Endothelial cell of umbilical vein (primary cell): ENCODE results near the gene PLA2G15. TPM values are rescaled to one million over a fixed set of nuclear protein-coding genes. Genes with fewer than 3 reads are reported as not detected.
A peak's percentile ranks its signal among the peaks of the same experiment; 100 is the strongest.

Source experiments
- BruUV-seq: library from RNA; stranded (reverse); fragments of 400-500 nt; replicated peaks from 2 replicates; lab custom pipeline; 2021; lab: Mats Ljungman, UMichigan
- CTCF ChIA-PET: fragments of 300-600, 350-600 bp; sonication (Branson Sonifier 250); formaldehyde crosslinking; loops from one replicate; lab custom pipeline; 2021; ENCODE audit warnings: antibody characterized with exemption, inconsistent platforms; lab: Charles Lee
- POLR2A ChIA-PET: fragments of 300-600, 350-600 bp; sonication (Branson Sonifier 250); formaldehyde crosslinking; loops from one replicate; lab custom pipeline; 2021; ENCODE audit warnings: antibody characterized with exemption, inconsistent platforms; lab: Charles Lee
- DNase-seq: peaks from one replicate; pipeline ENCODE4 v3.0.0-alpha.2; 2011; ENCODE audit warnings: low read depth, low spot score
- FAIRE-seq: peaks from 2 replicates; lab custom pipeline; 2011; peaks lifted over from hg19 to GRCh38; lab: Jason Lieb, UNC
- H2AFZ ChIP-seq: 2 replicates; pipeline ENCODE4 v1.6.0; 2012; ENCODE audit warnings: low read depth, low read length, control low read depth, inconsistent platforms
- H3K27ac ChIP-seq: 2 replicates; pipeline ENCODE4 v1.5.1; 2011; ENCODE audit warnings: low read depth, mild to moderate bottlenecking, control low read depth, low read length, moderate library complexity; ENCODE audit not compliant: insufficient read depth
- H3K27me3 ChIP-seq, 2 experiments: 2 replicates each; pipeline versions ENCODE4 v1.6.0 to v1.6.1; 2011; ENCODE audit warnings: low read length in 2 of 2, mixed read lengths in 1 of 2; ENCODE audit not compliant: control insufficient read depth in 2 of 2, insufficient read depth in 2 of 2
- H3K36me3 ChIP-seq, 2 experiments: 2 replicates in 1 of 2; 3 replicates in 1 of 2; pipeline ENCODE4 v1.5.1; 2011; ENCODE audit warnings: low read length in 2 of 2, mild to moderate bottlenecking in 1 of 2, moderate library complexity in 1 of 2; ENCODE audit not compliant: control insufficient read depth in 2 of 2, insufficient read depth in 2 of 2; ENCODE audit errors: extremely low read depth in 1 of 2
- H3K4me1 ChIP-seq: 3 replicates; pipeline ENCODE4 v1.5.1; 2011; ENCODE audit warnings: mild to moderate bottlenecking, low read length; ENCODE audit not compliant: control insufficient read depth, insufficient read depth; ENCODE audit errors: extremely low read depth
- H3K4me2 ChIP-seq: 2 replicates; pipeline ENCODE4 v1.6.1; 2011; ENCODE audit warnings: low read length, control low read depth, mixed read lengths; ENCODE audit not compliant: insufficient read depth
- H3K4me3 ChIP-seq, 3 experiments: fragments of 200-600 bp in 1 of 3; sonication (generic), shearing (Covaris generic) in 1 of 3; replicated peaks in 1 of 3; 2 replicates each; pipeline ENCODE4 v1.5.1; 2011 to 2016; ENCODE audit warnings: control low read depth in 3 of 3, low read length in 3 of 3, mild to moderate bottlenecking in 2 of 3, inconsistent platforms in 1 of 3, low read depth in 1 of 3, moderate library complexity in 1 of 3; ENCODE audit not compliant: insufficient read depth in 1 of 3
- H3K79me2 ChIP-seq: 2 replicates; pipeline ENCODE4 v1.6.0; 2012; ENCODE audit warnings: low read length, inconsistent platforms; ENCODE audit not compliant: control insufficient read depth, insufficient read depth
- H3K9ac ChIP-seq: replicated peaks from 2 replicates; pipeline ENCODE3; 2011; ENCODE audit warnings: low read length, control low read depth; ENCODE audit not compliant: insufficient read depth; ENCODE audit errors: extremely low read depth
- H3K9me1 ChIP-seq: replicated peaks from 3 replicates; pipeline ENCODE4 v1.6.0; 2011; ENCODE audit warnings: mild to moderate bottlenecking, low read length; ENCODE audit not compliant: control insufficient read depth, insufficient read depth; ENCODE audit errors: extremely low read depth
- H3K9me3 ChIP-seq: replicated peaks from 2 replicates; pipeline ENCODE4 v1.5.1; 2012; ENCODE audit warnings: low read length, inconsistent platforms; ENCODE audit not compliant: control insufficient read depth, insufficient read depth
- H4K20me1 ChIP-seq: replicated peaks from 2 replicates; pipeline ENCODE3; 2011; ENCODE audit warnings: mild to moderate bottlenecking, low read length; ENCODE audit not compliant: control insufficient read depth, insufficient read depth; ENCODE audit errors: extremely low read depth
- CTCF ChIP-seq, 2 donors: IDR thresholded peaks; 1 replicate in 1 of 2; 2 replicates in 1 of 2; pipeline ENCODE4 v1.5.1; 2011; ENCODE audit warnings: low read length in 2 of 2, mild to moderate bottlenecking in 2 of 2, moderate library complexity in 2 of 2, control low read depth in 1 of 2, inconsistent platforms in 1 of 2, low read depth in 1 of 2; ENCODE audit not compliant: insufficient read depth in 1 of 2; ENCODE audit errors: extremely low read depth in 1 of 2
- EZH2 ChIP-seq: IDR thresholded peaks from 2 replicates; pipeline ENCODE4 v1.6.1; 2012; ENCODE audit warnings: borderline replicate concordance, low read depth, mild to moderate bottlenecking, moderate library complexity, low read length, inconsistent platforms; ENCODE audit not compliant: severe bottlenecking
- GATA2 ChIP-seq: IDR thresholded peaks from 2 replicates; pipeline ENCODE4 v1.7.0; 2011; ENCODE audit warnings: low read depth, mild to moderate bottlenecking, moderate library complexity, mixed read lengths, low read length; ENCODE audit not compliant: insufficient read length, insufficient read depth
- MYC ChIP-seq: IDR thresholded peaks from one replicate; pipeline ENCODE4 v1.6.1; 2011; ENCODE audit warnings: mild to moderate bottlenecking, low read depth, low read length
- POLR2A ChIP-seq: IDR thresholded peaks from 2 replicates; pipeline ENCODE4 v1.6.1; 2012; ENCODE audit warnings: low read depth, mild to moderate bottlenecking, control low read depth, low read length
- POLR2AphosphoS5 ChIP-seq: IDR thresholded peaks from 2 replicates; pipeline ENCODE4 v1.6.1; 2012; ENCODE audit warnings: low read depth, mild to moderate bottlenecking, control low read depth, low read length, moderate library complexity; ENCODE audit not compliant: insufficient read depth
- dilution Hi-C: fragments of 300-500 bp; cut with MboI; formaldehyde crosslinking; loops from one replicate; pipeline ENCODE4 v1.15.0; 2019; ENCODE audit warnings: low sequenced_read_pairs; ENCODE audit not compliant: extremely low pct_ligation_motif_present
- intact Hi-C: fragments of 100-400 bp; cut with micrococcal nuclease; formaldehyde crosslinking; loops from one replicate; pipeline ENCODE4 v1.10.0; 2022
- polyA plus RNA-seq, 4 experiments: library from polyadenylated mRNA; depleted of rRNA in 3 of 4; stranded (reverse) in 3 of 4; unstranded in 1 of 4; fragments of >200 nt; gene quantifications; 2 replicates each; pipeline versions ENCODE4 v1.2.1 to v1.2.3, GENCODE V29; 2011 to 2012; ENCODE audit warnings: missing spikeins in 1 of 4
- total RNA-seq: library from RNA; stranded (reverse); gene quantifications from 2 replicates; pipeline ENCODE4 v1.2.3, GENCODE V29; 2021

Gene PLA2G15
- total and polyA plus RNA-seq, 2 donors (not counting 3 experiments of a cell fraction or from before 2014, with no cell fraction given), result 24.3 to 41.8 TPM

DNA sequence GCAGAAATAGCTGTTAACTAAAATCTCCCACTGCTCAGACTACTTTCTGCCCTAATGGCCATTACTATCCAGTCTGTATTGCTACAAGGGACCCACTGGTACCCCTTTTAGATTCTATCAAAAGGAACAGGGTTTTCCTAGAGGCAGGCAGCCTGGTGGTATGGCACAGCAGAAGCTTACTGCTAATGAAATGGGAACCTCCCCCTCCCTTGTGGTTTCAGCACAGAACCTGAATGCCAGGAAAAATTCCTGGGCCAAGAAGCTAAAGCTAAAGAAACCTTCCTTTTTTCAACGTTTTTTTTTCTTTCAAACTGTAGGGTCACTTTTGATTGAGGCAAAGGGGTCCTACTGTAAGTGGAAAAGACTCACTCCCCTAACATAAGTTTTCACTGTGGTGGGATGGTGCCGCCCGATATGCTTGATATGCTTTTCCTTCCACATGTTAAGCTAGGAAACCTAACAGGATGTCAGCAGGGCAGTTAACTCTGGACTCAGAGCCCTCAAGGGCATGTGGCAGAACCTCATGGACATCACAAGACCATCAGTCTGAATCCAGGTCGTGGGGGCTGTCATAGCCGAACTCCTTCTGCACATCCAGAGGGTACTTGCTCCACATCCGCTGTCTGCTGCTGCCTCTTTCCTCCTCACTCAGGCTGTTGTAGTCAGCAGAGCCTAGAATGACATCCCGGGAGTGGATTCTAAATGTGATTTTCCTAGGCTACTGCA lies 55.7 kb downstream of the PLA2G15 start:
- ChIA-PET POLR2A (no interaction called here), CTCF (interaction anchor here (1.2 to 10.9 kb wide), 3 partner anchors 11 to 43 kb away, joined by 6 to 120 read pairs (median 6); partner anchors contain the start of gene SLC7A6)
- TF ChIP-seq POLR2AphosphoS5, result peak; percentile 14
- TF ChIP-seq MYC, result no peak
- no peak for TF ChIP-seq GATA2
- TF ChIP-seq POLR2A, result no peak
- DNase-seq (no peak), FAIRE-seq (no peak)
- intact Hi-C loops (no loop called here), dilution Hi-C loops (no loop called here)
- Histone ChIP-seq H3K9me1 (no peaks in the 10 kb centered on the region), H3K9me3 (no peaks in the 10 kb centered on the region), H4K20me1 (no peaks in the 10 kb centered on the region), H3K36me3 (peaks cover 38 to 60% of the 10 kb centered on the region in 2 experiments), H3K4me1 (no peaks in the 10 kb centered on the region), H3K9ac (no peak overlapping the region), H3K79me2 (peaks cover 15% of the 10 kb centered on the region), H3K27me3 (no peaks in the 10 kb centered on the region), H3K4me3 (no peak overlapping the region), H3K4me2 (no peak overlapping the region), H2AFZ (no peak overlapping the region), H3K27ac (no peak overlapping the region)
- BruUV-seq, result no TSS peak

DNA sequence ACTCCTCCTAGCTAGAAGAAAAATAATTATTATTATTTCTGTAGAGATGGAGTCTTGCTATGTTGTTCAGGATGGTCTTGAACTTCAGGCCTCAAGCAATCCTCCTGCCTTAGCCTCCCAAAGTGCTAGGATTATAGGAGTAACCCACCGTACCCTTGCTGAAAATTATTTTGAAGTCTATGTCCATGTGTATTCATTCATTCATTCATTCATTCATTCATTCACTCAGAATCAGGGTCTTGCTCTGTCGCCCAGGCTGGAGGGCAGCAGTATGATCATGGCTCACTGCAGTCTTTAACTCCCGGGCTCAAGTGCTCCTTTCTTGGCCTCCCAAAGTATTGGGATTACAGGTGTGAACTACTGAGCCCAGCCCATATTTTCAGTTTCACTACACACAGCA lies 61.5 kb downstream of the PLA2G15 start:
- intact Hi-C loops (no loop called here), dilution Hi-C loops (no loop called here)
- CTCF ChIA-PET, result interaction anchor here (1.1 to 2.2 kb wide), 2 partner anchors 17 to 42 kb away, joined by 3 to 6 read pairs; partner anchors contain the start of gene SLC7A6
- peaks cover 16 to 28% of the 10 kb centered on the region in 2 experiments for H3K36me3 ChIP-seq
- H4K20me1 ChIP-seq, result no peaks in the 10 kb centered on the region
- POLR2A ChIA-PET, result interaction anchor here (0.7 kb wide), 1 partner anchor 667 kb away, joined by 3 read pairs; no protein-coding TSS in a partner anchor
- no peak overlapping the region for H3K4me3 ChIP-seq
- peaks cover 62% of the 10 kb centered on the region for H3K79me2 ChIP-seq
- no peaks in the 10 kb centered on the region for H3K9me3 ChIP-seq
- H3K27me3 ChIP-seq, result no peaks in the 10 kb centered on the region
- H3K9me1 ChIP-seq, result no peaks in the 10 kb centered on the region
- no peak overlapping the region for H3K4me2 ChIP-seq
- BruUV-seq, result no TSS peak
- no peak for DNase-seq
- peaks cover 17% of the 10 kb centered on the region for H3K4me1 ChIP-seq
- no peak for TF ChIP-seq CTCF (IDR thresholded peaks at IDR 0.05; ENCODE audit: extremely low read depth in 1 of 2, insufficient read depth in 1 of 2, low read depth in 1 of 2, low read length in 2 of 2)
- no peak for TF ChIP-seq POLR2AphosphoS5
- TF ChIP-seq EZH2, result no peak
- no peak for TF ChIP-seq MYC
- TF ChIP-seq POLR2A, result no peak
- FAIRE-seq, result no peak
- no peak overlapping the region for H2AFZ ChIP-seq
- no peak overlapping the region for H3K9ac ChIP-seq
- no peak overlapping the region for H3K27ac ChIP-seq
